ENCODE measurements around the gene GRM7.

The GRM7 gene

GRCh38 chr3:7744850-7745249, 883.9 kb downstream of the GRM7 start:
- DNase-seq, result no peak

GRCh38 chr3:7745711-7746110, 884.8 kb downstream of the GRM7 start:
- no peak for DNase-seq

- no peak for DNase-seq
Measured at GRCh38 chr3:7749931-7750695, 889.2 kb downstream of the GRM7 start.

GRCh38 chr3:7752005-7752404, 891.1 kb downstream of the GRM7 start:
- no peak for DNase-seq

GRCh38 chr3:7754653-7755441, 893.9 kb downstream of the GRM7 start:
- no peak for DNase-seq

- DNase-seq, result no peak
Measured at GRCh38 chr3:7759630-7760029, 898.7 kb downstream of the GRM7 start.

- DNase-seq, result no peak
Measured at GRCh38 chr3:7760718-7761117, 899.8 kb downstream of the GRM7 start.

- DNase-seq, result no peak
Measured at GRCh38 chr3:7764115-7764514, 903.2 kb downstream of the GRM7 start.

- no peak for DNase-seq
Measured at GRCh38 chr3:7766530-7766929, 905.6 kb downstream of the GRM7 start.

- no peak for DNase-seq
Measured at GRCh38 chr3:7779331-7779730, 918.4 kb downstream of the GRM7 start.

GRCh38 chr3:7781395-7781794, 920.5 kb downstream of the GRM7 start:
- DNase-seq, result no peak

- no peak for DNase-seq
Measured at GRCh38 chr3:7787871-7788828, 927.2 kb downstream of the GRM7 start.

- no peak for DNase-seq
Measured at GRCh38 chr3:7788881-7789280, 928.0 kb downstream of the GRM7 start.

GRCh38 chr3:7789324-7789723, 928.4 kb downstream of the GRM7 start:
- DNase-seq, result no peak

- DNase-seq, result no peak
Measured at GRCh38 chr3:7790141-7790540, 929.2 kb downstream of the GRM7 start.

All from T-helper 2 cell (primary cell).